Endodermal cell (in vitro differentiated cells): ENCODE data around the gene KCNJ1. TPM values are rescaled to one million over a fixed set of nuclear protein-coding genes. Genes with fewer than 3 reads are reported as not detected.

ENCODE experiments used
- DNase-seq: peaks from one replicate; pipeline ENCODE4 v3.0.0-alpha.2; 2017
- H3K27ac ChIP-seq: 2 replicates; pipeline ENCODE4 v1.5.1; 2013; ENCODE audit warnings: mild to moderate bottlenecking, low read depth, low read length, moderate library complexity
- H3K27me3 ChIP-seq: 2 replicates; pipeline ENCODE4 v1.6.1; 2013; ENCODE audit warnings: mild to moderate bottlenecking, low read length, moderate library complexity; ENCODE audit not compliant: insufficient read depth, control insufficient read depth, poor library complexity, severe bottlenecking
- H3K36me3 ChIP-seq: 2 replicates; pipeline ENCODE4 v1.7.0; 2013; ENCODE audit warnings: mild to moderate bottlenecking, low read length, moderate library complexity; ENCODE audit not compliant: control insufficient read depth, insufficient read depth
- H3K4me1 ChIP-seq: one replicate; pipeline ENCODE4 v1.7.0; 2013; ENCODE audit warnings: low read length; ENCODE audit not compliant: control insufficient read depth, insufficient read depth
- H3K4me3 ChIP-seq: 2 replicates; pipeline ENCODE4 v1.5.1; 2013; ENCODE audit warnings: mild to moderate bottlenecking, low read length, moderate library complexity
- H3K9ac ChIP-seq: 2 replicates; pipeline ENCODE4 v1.6.1; 2013; ENCODE audit warnings: mild to moderate bottlenecking, low read length, moderate library complexity; ENCODE audit not compliant: poor library complexity, severe bottlenecking; ENCODE audit errors: extremely low read depth
- H3K9me3 ChIP-seq: 2 replicates; pipeline ENCODE4 v1.6.1; 2013; ENCODE audit warnings: mild to moderate bottlenecking, low read length, moderate library complexity; ENCODE audit not compliant: control insufficient read depth
- H3K27ac Mint-ChIP-seq: 2 replicates; pipeline ENCODE4 v1.8.0; 2020; ENCODE audit warnings: mixed read lengths
- H3K27me3 Mint-ChIP-seq: 2 replicates; pipeline ENCODE4 v1.8.0; 2021; ENCODE audit warnings: mild to moderate bottlenecking, mixed read lengths; ENCODE audit not compliant: insufficient read depth
- H3K36me3 Mint-ChIP-seq: 2 replicates; pipeline ENCODE4 v1.8.0; 2020; ENCODE audit warnings: low read depth, mixed read lengths
- H3K4me1 Mint-ChIP-seq: 2 replicates; pipeline ENCODE4 v1.8.0; 2020; ENCODE audit warnings: mixed read lengths
- H3K4me3 Mint-ChIP-seq: 2 replicates; pipeline ENCODE4 v1.8.0; 2020; ENCODE audit warnings: mild to moderate bottlenecking, moderate library complexity, mixed read lengths
- H3K9me3 Mint-ChIP-seq: 2 replicates; pipeline ENCODE4 v1.8.0; 2020; ENCODE audit warnings: mild to moderate bottlenecking, mixed read lengths
- CTCF ChIP-seq: fragments of 200-600 bp; sonication (generic); conservative IDR thresholded peaks from 2 replicates; pipeline ENCODE4 v1.5.0; 2021; ENCODE audit warnings: antibody characterized with exemption, mild to moderate bottlenecking
- WGBS, 2 experiments: methylation state at CpG; one replicate each; pipeline versions ENCODE4 v1.1.5 to v1.1.7; 2013; ENCODE audit warnings: missing lambda C conversion rate in 2 of 2, mixed read lengths in 1 of 2; ENCODE audit not compliant: insufficient coverage in 1 of 2, insufficient read length in 1 of 2; 5-methylcytosine and 5-hydroxymethylcytosine counted together
- total RNA-seq, 2 donors: library from RNA; stranded (reverse); fragmentation: NEBNext Ultra II Directional in 1 of 2; extraction: Animal tissue kit (Norgen Biotek cat#: 25700) in 1 of 2; gene quantifications; 2 replicates in 1 of 2; 3 replicates in 1 of 2; pipeline ENCODE4 v1.2.1, GENCODE V29; 2021

KCNJ1 gene
- total RNA-seq, 2 donors from 2014 or later = not detected

- Histone ChIP-seq H3K9ac (no peak overlapping the region), H3K9me3 (no peaks in the 10 kb centered on the region), H3K4me3 (no peak overlapping the region), H3K4me1 (no peaks in the 10 kb centered on the region), H3K27me3 (no peaks in the 10 kb centered on the region), H3K36me3 (no peaks in the 10 kb centered on the region), H3K27ac (no peak overlapping the region)
- Mint-ChIP-seq H3K36me3 (no peaks in the 10 kb centered on the region), H3K4me1 (no peaks in the 10 kb centered on the region), H3K27me3 (peaks cover 10% of the 10 kb centered on the region), H3K27ac (no peak overlapping the region), H3K9me3 (no peaks in the 10 kb centered on the region), H3K4me3 (no peak overlapping the region)
- no peak for DNase-seq
- TF ChIP-seq CTCF = no peak
These were observed 59.2 kb downstream of the KCNJ1 start for GRCh38 chr11:128807909-128808308.

DNA sequence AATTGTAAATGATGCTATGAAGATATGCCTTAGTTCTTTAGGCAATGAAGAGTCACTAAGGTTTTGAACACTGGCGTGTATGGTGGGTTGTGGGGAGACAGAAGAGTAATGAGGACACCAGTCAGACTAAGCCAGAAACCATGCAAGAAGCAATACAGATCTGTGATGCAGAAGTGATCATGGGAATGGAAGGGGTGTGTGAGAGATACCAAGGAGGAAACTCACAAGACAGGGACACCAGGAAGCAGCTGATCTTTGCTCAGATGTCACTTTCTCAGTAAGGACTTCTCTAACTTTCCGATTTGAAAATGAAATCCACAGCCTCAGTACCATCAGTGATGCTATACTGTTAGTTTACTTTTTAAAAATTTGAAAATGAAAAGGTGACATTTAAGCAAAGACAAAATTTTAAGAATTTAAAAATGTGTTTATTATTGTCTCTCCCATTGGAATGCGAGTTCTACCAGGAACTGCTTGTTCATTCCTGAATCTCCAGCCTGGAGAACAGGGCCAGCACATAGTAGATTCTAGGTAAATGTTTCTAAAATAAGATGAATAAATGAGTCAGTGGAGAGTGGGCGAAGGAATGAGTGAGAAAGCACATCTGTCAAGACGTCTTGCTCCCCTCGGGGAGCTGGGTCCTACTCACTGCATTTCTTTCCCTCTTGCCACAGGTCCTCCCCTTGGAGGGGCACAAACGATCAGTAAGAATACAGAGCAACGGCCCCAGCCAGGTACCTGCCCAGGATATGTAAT lies 60.4 kb downstream of the KCNJ1 start:
- Mint-ChIP-seq H3K27me3 (peaks cover 10% of the 10 kb centered on the region), H3K27ac (no peak overlapping the region)

GRCh38 chr11:128804481-128804880 lies 62.6 kb downstream of the KCNJ1 start:
- no peaks in the 10 kb centered on the region for H3K36me3 ChIP-seq
- Mint-ChIP-seq H3K9me3 (no peaks in the 10 kb centered on the region), H3K4me3 (no peak overlapping the region), H3K27me3 (peaks cover 10% of the 10 kb centered on the region), H3K27ac (no peak overlapping the region), H3K4me1 (no peaks in the 10 kb centered on the region), H3K36me3 (no peaks in the 10 kb centered on the region)
- no peak overlapping the region for H3K9ac ChIP-seq
- 93 to 94% methylated on average over 5 of the region's 5 CpGs for WGBS, 2 experiments
- DNase-seq = no peak
- TF ChIP-seq CTCF = no peak
- H3K9me3 ChIP-seq = no peaks in the 10 kb centered on the region
- H3K27me3 ChIP-seq = no peaks in the 10 kb centered on the region
- no peak overlapping the region for H3K27ac ChIP-seq
- H3K4me1 ChIP-seq = peaks cover 3% of the 10 kb centered on the region
- H3K4me3 ChIP-seq = no peak overlapping the region

More for the DNA sequence above, 60.4 kb downstream of the KCNJ1 start:
- H3K9me3 Mint-ChIP-seq = no peaks in the 10 kb centered on the region
- DNase-seq = no peak
- no peak overlapping the region for H3K4me3 Mint-ChIP-seq
- Histone ChIP-seq H3K27me3 (no peaks in the 10 kb centered on the region), H3K27ac (no peak overlapping the region), H3K4me1 (no peaks in the 10 kb centered on the region), H3K9ac (no peak overlapping the region), H3K9me3 (no peaks in the 10 kb centered on the region), H3K36me3 (no peaks in the 10 kb centered on the region), H3K4me3 (no peak overlapping the region)
- no peak for TF ChIP-seq CTCF
- 93 to 96% methylated on average over 5 to 8 of the region's 8 CpGs for WGBS, 2 experiments
- no peaks in the 10 kb centered on the region for H3K36me3 Mint-ChIP-seq
- no peaks in the 10 kb centered on the region for H3K4me1 Mint-ChIP-seq
